Loucy (cell line): ENCODE results near the gene MYO5C.

ENCODE experiments used
- H2AFZ ChIP-seq: fragments of 200-600 bp; sonication (generic); 2 replicates; pipeline ENCODE4 v1.6.0; 2016; ENCODE audit warnings: antibody characterized with exemption, mild to moderate bottlenecking, low read length, moderate library complexity
- H3F3A ChIP-seq: fragments of 200-600 bp; 2 replicates; pipeline ENCODE4 v1.6.0; 2016; ENCODE audit warnings: antibody characterized with exemption, low read depth, mild to moderate bottlenecking
- H3K27me3 ChIP-seq: fragments of 200-600 bp; sonication (generic); 2 replicates; pipeline ENCODE4 v1.6.1; 2014; ENCODE audit warnings: low read length, mild to moderate bottlenecking; ENCODE audit not compliant: insufficient read depth, poor library complexity, severe bottlenecking
- H3K36me3 ChIP-seq: fragments of 200-600 bp; sonication (generic); 2 replicates; pipeline ENCODE4 v1.6.1; 2016; ENCODE audit warnings: low read length; ENCODE audit not compliant: insufficient read depth
- H3K4me1 ChIP-seq: fragments of 200-600 bp; sonication (generic); 2 replicates; pipeline ENCODE4 v1.5.1; 2014; ENCODE audit warnings: low read length, mild to moderate bottlenecking; ENCODE audit not compliant: insufficient read depth, poor library complexity, severe bottlenecking
- H3K4me2 ChIP-seq: fragments of 200-600 bp; sonication (generic); 2 replicates; pipeline ENCODE4 v1.6.0; 2014; ENCODE audit warnings: antibody characterized with exemption, low read length, low read depth, mild to moderate bottlenecking; ENCODE audit not compliant: poor library complexity, severe bottlenecking
- H3K4me3 ChIP-seq: fragments of 200-600 bp; sonication (generic); 2 replicates; pipeline ENCODE4 v1.5.1; 2014; ENCODE audit warnings: low read length, mild to moderate bottlenecking, mixed read lengths; ENCODE audit not compliant: poor library complexity, severe bottlenecking
- H3K79me2 ChIP-seq: fragments of 200-600 bp; sonication (generic); 2 replicates; pipeline ENCODE4 v1.6.1; 2014; ENCODE audit warnings: low read length; ENCODE audit not compliant: insufficient read depth
- H3K9ac ChIP-seq: fragments of 200-600 bp; sonication (generic); 2 replicates; pipeline ENCODE4 v1.6.0; 2014; ENCODE audit warnings: mild to moderate bottlenecking, low read depth, low read length, moderate library complexity; ENCODE audit not compliant: poor library complexity, severe bottlenecking
- H3K9me2 ChIP-seq: fragments of 200-600 bp; sonication (generic); replicated peaks from 2 replicates; pipeline ENCODE4 v1.6.1; 2016; ENCODE audit warnings: low read depth, low read length, mixed read lengths
- H3K9me3 ChIP-seq: fragments of 200-600 bp; sonication (generic); 2 replicates; pipeline ENCODE4 v1.6.1; 2014; ENCODE audit warnings: mild to moderate bottlenecking, antibody characterized with exemption, low read length, low read depth; ENCODE audit not compliant: insufficient read depth
- H4K20me1 ChIP-seq: fragments of 200-600 bp; sonication (generic); 2 replicates; pipeline ENCODE4 v1.6.0; 2014; ENCODE audit warnings: antibody characterized with exemption, low read length, mild to moderate bottlenecking; ENCODE audit not compliant: insufficient read depth, poor library complexity, severe bottlenecking
- CTCF ChIP-seq: fragments of 200-600 bp; sonication (generic); conservative IDR thresholded peaks from 2 replicates; pipeline ENCODE4 v1.5.1; 2014; ENCODE audit warnings: mild to moderate bottlenecking, antibody characterized with exemption, low read length
- EZH2phosphoT487 ChIP-seq: fragments of 200-600 bp; IDR thresholded peaks from 2 replicates; pipeline ENCODE4 v1.6.1; 2018; ENCODE audit warnings: antibody characterized with exemption, mild to moderate bottlenecking, moderate library complexity, borderline replicate concordance

Gene MYO5C

GRCh38 chr15:52150043-52150825, 145.4 kb downstream of the MYO5C start:
- Histone ChIP-seq H3K27me3 (no peaks in the 10 kb centered on the region), H3K36me3 (peaks cover 57% of the 10 kb centered on the region), H4K20me1 (no peaks in the 10 kb centered on the region), H3K4me1 (peaks cover 9% of the 10 kb centered on the region), H3K79me2 (no peaks in the 10 kb centered on the region), H3K9ac (no peak overlapping the region), H3K4me2 (no peak overlapping the region), H2AFZ (no peak overlapping the region), H3K9me2 (no peaks in the 10 kb centered on the region), H3K4me3 (no peak overlapping the region), H3F3A (no peaks in the 10 kb centered on the region), H3K9me3 (0 out of 2 replicates have a peak, but pooled peaks cover 3% of the 10 kb centered on the region)
- TF ChIP-seq CTCF, result no peak
- no peak for TF ChIP-seq EZH2phosphoT487

DNA sequence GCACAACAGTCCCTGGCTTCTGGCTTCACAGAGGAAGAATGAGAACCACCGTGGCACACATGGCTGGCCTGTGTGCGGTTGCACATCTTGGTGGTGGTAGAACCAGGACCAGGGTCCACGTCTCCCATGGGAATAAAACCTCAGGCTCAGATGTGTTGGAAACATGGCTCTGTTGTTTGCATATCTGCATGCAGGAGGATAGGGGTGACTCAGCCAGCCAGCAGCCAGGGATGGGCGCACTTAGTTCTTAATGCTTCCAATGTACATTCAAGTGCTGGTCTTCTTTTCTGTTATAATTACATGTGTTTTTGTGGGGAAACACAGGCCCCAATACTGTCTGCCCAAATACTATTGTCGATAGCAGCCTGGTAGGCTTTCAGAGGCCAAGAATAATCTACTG, 147.2 kb downstream of the MYO5C start:
- H3K9me3 ChIP-seq, result 0 out of 2 replicates have a peak, but pooled peaks cover 3% of the 10 kb centered on the region
- TF ChIP-seq CTCF (no peak), EZH2phosphoT487 (no peak)
- H3K4me1 ChIP-seq, result no peaks in the 10 kb centered on the region
- H3K36me3 ChIP-seq, result peaks cover 73% of the 10 kb centered on the region
- H3K9ac ChIP-seq, result no peak overlapping the region
- H3K9me2 ChIP-seq, result no peaks in the 10 kb centered on the region
- no peaks in the 10 kb centered on the region for H3F3A ChIP-seq
- no peak overlapping the region for H3K4me3 ChIP-seq
- no peaks in the 10 kb centered on the region for H4K20me1 ChIP-seq
- no peaks in the 10 kb centered on the region for H3K79me2 ChIP-seq
- H3K27me3 ChIP-seq, result no peaks in the 10 kb centered on the region
- H2AFZ ChIP-seq, result no peak overlapping the region
- H3K4me2 ChIP-seq, result no peak overlapping the region

DNA sequence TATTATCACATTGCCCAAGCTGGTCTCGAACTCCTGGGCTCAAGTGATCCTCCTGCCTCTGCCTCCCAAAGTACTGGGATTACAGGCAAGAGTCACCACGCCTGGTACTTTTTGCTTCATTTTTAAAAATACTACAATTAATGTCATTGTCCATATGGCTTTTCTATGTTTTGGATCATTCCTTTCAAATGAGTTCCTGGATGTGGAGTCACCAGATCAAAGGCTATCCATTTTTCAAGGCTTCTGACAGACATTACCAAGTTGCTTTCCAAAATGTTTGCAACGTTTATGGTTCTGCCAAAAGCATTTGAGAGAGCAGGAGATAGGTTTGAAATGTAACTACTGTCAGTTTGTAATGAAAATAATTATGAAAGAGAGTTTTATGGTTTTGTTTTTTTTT, 148.8 kb downstream of the MYO5C start:
- Histone ChIP-seq H3K4me3 (no peak overlapping the region), H3K9me2 (no peaks in the 10 kb centered on the region), H3K4me2 (no peak overlapping the region), H3K4me1 (no peaks in the 10 kb centered on the region), H3K79me2 (no peaks in the 10 kb centered on the region), H2AFZ (no peak overlapping the region), H4K20me1 (no peaks in the 10 kb centered on the region), H3K36me3 (peaks cover 67% of the 10 kb centered on the region), H3K9ac (no peak overlapping the region), H3K9me3 (0 out of 2 replicates have a peak, but pooled peaks cover 3% of the 10 kb centered on the region), H3F3A (no peaks in the 10 kb centered on the region), H3K27me3 (no peaks in the 10 kb centered on the region)
- no peak for TF ChIP-seq EZH2phosphoT487
- no peak for TF ChIP-seq CTCF
